CD4-positive, alpha-beta T cell treated with Interleukin-12 subunit alpha and Interleukin-12 subunit beta, for 1 hour (primary cell): ENCODE measurements around the gene CAMTA1.
A peak's percentile ranks its signal among the peaks of the same experiment; 100 is the strongest.
"Not testable (repeated sequence)": the region's sequence is repeated elsewhere in the genome, so short reads cannot be mapped to it uniquely, and the experiment has no call there.

Experiments used
- DNase-seq: peaks from one replicate; pipeline ENCODE4 v3.0.0-alpha.2; 2020

CAMTA1 gene

GRCh38 chr1:7705048-7705907 lies 920.0 kb downstream of the CAMTA1 start:
- DNase-seq = peak; percentile 67

DNA sequence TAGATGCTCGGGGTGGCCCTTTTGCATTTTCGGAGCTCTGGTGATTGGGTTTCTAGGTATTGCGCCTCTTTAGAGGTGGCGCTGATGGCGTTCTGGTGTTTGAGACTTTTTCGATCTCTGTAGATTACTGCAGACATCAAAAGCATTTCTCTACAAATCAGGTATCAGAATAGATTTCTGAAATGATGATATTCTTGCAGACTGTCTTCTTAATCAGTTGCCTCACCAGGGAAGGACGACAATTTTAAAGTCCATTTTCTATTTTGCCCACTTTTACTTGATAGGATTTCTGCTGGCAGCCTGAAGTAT lies 920.6 kb downstream of the CAMTA1 start:
- DNase-seq = no peak

GRCh38 chr1:7707527-7707926 lies 922.3 kb downstream of the CAMTA1 start:
- no peak for DNase-seq

GRCh38 chr1:7708065-7708464 lies 922.8 kb downstream of the CAMTA1 start:
- not testable (repeated sequence) for DNase-seq

DNA sequence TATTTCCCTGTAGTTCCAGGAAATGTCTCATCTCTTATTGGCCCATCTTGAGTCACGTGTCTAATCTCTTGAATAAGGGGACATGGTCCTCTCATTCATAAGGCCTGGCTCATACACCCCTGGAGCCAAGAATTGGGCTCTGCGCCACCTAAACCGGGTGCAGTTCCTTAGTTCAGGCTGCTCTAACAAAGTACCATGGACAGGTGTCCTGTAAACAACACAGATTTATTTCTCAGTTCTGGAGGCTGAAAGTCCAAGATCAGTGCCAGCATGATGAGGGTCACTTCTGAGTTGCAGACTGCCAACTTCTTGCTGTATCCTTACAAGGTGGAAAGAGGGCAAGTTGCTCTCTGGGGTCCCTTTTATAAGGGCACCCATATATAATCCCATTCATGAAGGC lies 925.6 kb downstream of the CAMTA1 start:
- no peak for DNase-seq

- no peak for DNase-seq
These were observed 927.6 kb downstream of the CAMTA1 start for GRCh38 chr1:7712731-7713323.

DNA sequence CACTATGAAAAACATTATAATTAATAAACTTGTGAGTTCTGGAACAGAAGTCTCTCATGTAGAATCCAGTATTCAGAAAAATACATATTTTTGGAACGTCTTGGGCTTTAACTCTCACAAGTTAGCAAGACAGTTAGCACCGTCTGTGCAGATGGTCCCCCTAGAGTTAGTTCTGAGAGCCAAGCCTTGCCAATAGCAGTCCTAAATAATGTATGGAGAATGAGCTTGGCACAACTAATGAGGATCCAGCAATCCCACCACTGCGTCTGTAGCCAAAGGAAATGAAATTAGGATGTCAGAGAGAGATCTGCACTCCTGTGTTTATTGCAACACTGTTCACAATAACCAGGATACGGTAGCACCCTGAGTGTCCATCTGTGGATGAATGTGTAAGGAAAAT lies 931.3 kb downstream of the CAMTA1 start:
- DNase-seq = no peak

DNA sequence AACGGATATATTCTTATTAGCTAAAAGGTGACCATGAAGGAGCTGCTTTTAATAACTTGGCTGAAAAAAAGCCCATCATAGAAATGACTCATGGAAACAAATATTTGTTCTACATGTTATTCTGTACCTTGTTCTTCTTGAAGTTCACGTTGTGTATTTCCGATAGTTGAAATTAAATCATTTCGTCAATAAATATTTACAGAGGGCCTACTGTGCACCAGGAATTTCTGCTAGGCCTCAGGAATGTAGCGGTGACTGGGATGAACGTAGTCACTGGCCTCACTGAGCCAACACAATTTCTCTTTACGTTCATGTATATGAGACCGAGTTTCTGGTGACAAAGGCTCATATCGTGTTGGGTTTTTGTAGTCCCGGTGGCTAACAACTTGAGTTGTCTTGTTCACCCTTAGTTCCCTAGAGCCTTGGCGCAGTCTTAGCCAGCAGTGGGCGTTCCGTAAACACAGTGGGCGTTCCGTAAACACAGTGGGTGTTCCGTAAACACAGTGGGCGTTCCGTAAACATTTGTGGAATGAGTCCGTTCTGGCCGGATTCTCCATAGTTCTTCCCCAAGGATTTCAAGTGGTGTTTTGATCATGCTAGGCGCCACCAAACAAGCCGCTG lies 932.6 kb downstream of the CAMTA1 start:
- DNase-seq = no peak

DNA sequence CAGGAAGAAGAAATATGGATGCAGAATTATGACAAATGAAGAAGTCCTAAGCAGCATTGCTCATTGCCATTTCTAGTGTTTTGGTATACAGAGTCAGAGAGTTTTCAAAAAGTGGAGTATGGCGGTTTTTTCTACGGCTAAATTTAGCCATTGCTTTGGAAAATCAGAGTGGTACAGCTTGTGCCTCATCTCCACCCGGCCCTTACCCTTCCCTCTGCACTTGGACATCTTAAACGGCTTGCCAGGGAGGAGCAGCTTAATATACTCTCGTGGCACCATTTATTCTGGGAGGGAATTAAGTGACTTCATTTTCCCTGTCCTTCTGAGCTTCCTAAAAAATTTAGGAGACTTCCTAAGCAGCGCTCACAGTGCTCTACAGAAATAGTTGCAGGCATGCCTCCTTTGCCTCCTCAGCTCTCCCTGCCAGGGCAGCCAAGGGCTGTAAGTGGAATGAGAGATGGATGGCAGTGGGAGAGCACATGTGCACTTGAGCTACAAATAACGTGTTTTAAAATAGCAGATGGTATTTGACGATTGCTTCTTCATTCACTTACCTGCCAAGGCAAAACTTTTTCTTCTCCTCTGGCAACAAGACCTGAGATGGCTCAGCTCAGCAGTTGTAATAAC lies 934.3 kb downstream of the CAMTA1 start:
- no peak for DNase-seq

DNA sequence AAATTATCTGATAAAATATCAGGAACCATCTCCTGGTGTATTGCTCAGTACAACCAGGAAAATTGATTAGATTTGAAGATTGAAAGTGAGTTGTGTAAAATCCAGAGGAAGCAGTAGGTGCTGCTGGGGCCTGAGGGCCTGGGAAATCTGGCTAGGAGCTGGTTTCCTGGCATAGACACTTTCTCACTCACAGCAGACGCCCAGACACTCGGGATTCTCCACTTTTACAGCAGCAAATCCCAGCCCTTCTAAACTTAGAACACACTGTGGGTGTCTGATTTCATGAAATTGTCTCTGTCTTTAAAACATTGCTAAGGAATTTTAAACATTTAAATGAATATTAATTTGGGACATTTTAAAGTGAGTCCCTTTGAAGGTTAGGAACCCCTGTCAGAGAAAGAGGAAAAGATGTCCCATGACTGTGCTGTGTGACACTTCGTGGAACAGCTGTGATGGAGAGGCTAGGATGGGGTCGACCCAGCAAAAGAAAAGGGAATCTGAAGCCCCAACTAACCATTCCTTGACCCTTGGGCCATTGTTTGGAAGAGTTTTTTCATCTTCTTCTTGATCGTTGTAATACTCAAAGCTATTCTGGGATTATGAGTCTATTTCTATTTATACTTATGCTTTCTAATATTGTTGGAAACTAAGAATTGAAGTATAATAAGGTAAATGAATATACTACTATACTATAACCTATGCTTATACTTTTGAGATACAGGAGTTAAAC lies 936.9 kb downstream of the CAMTA1 start:
- no peak for DNase-seq

DNA sequence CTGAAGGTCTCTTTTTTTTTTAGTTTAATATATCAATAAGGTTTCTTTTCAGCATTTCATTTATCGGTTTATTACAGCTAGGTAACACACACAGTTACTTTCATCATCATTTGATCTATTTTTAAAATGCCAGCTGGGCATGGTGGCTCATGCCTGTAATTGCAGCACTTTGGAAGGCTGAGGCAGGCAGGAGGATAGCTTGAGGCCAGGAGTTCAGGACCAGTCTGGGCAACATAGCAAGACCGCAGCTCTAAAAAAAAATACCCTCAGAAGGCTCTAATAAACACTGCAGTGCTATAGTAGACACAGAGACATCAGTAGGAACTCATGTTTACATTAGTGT lies 937.4 kb downstream of the CAMTA1 start:
- no peak for DNase-seq

DNA sequence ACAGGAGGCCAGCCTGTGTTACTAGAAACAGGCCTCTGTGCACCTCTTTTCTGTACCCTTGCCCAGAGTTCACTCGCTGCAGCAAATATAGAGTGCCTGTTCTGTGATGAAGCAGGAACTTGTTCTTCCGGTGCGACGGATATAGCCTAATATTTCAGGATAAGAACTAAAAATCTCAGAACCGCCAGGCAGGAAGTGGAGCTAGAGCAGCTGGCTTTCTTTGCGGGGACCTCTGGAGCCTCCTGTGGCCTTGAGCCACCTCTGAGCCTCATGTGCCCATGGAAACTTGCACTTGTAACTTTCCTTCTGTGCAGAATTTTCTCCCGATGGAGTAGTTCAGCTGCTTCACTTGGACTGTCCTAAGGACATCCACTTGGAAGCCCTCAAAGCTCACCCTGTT lies 941.4 kb downstream of the CAMTA1 start:
- DNase-seq = no peak

GRCh38 chr1:7727809-7728471 lies 942.7 kb downstream of the CAMTA1 start:
- DNase-seq = no peak

DNA sequence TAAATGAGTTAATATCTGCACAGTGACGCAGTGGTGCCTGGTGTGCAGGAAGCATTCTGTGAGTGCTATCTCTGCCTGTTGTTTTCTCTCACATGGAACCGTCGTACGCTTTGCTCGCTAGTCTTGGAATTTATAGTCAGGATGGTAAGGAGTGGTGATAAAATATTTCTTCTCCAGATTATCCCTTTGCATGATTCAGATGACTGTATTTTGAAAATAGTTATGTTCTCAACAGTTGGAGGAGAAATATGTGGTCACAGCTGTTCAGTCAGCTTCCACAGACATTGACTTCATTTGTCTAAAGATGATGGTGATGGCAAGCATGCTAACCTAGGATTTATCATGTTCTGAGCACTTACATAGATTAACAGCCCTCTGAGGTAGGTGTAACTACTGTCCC lies 944.5 kb downstream of the CAMTA1 start:
- no peak for DNase-seq

DNA sequence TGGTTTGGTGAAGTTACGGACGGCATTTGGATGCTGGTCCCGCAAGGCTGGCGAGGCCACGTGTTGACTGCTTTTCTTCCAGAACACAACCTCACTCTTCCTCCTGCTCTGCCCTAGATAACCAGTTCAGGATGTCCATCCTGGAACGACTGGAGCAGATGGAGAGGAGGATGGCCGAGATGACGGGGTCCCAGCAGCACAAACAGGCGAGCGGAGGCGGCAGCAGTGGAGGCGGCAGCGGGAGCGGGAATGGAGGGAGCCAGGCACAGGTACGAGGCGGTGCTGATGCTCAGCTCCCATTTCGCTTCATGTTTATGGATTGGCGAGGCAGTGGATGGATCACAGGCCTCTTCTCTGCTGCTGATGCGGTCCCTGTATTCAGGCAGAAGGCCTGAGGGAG lies 947.1 kb downstream of the CAMTA1 start:
- DNase-seq = no peak

- no peak for DNase-seq
These were observed 948.0 kb downstream of the CAMTA1 start for GRCh38 chr1:7733276-7733675.

GRCh38 chr1:7738044-7738443 lies 952.8 kb downstream of the CAMTA1 start:
- DNase-seq = no peak

DNA sequence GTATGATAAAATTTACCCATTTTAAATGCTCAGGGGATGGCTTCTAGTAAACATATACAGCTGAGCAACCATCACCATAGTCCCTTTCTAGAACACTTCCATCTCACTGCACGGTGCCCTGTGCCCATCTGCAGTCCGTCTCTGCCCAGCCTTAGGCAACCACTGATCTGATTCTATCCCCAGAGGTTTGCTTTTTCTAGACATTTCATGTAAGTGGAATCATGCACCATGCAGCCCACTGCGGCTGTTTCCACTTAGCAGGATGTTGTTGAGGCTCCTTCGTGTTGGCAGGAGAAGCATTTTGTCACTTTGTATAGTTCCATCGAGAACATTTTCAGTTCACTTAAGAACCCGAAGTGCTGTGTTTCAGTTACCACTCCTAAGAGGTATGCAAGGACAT lies 958.1 kb downstream of the CAMTA1 start:
- no peak for DNase-seq

GRCh38 chr1:7744882-7745281 lies 959.6 kb downstream of the CAMTA1 start:
- no peak for DNase-seq

- DNase-seq = no peak
These were observed 960.5 kb downstream of the CAMTA1 start for GRCh38 chr1:7745783-7746182.

GRCh38 chr1:7747605-7748004 lies 962.4 kb downstream of the CAMTA1 start:
- no peak for DNase-seq

GRCh38 chr1:7749126-7749525 lies 963.9 kb downstream of the CAMTA1 start:
- DNase-seq = no peak

DNA sequence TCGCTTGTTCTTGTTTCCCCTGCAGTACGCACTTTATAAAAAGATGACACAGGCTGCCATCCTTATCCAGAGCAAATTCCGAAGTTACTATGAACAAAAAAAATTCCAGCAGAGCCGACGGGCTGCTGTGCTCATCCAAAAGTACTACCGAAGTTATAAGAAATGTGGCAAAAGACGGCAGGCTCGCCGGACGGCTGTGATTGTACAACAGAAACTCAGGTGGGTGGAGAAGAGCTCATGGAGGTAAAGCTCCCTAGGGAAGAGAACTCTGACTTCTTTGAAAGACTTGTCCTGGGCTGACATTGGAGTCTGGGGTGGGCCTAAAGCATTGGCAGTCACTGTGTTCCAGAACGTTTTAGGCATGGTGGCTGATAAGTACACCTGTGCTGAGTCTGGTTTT lies 965.9 kb downstream of the CAMTA1 start:
- DNase-seq = no peak
